Stimulated activated CD4-positive, alpha-beta T cell treated with anti-CD3 and anti-CD28 coated beads, Interleukin-12 subunit alpha, Interleukin-12 subunit beta, amount 100 ng/mL, for 48 hours (primary cell): ENCODE results near the gene RNF114.
"Not testable (repeated sequence)": the region's sequence is repeated elsewhere in the genome, so short reads cannot be mapped to it uniquely, and the experiment has no call there.

Source experiments
- DNase-seq, 3 donors: peaks; one replicate each; pipeline ENCODE4 v3.0.0-alpha.2; 2020; ENCODE audit warnings: low read depth in 2 of 3, low spot score in 1 of 3

Gene RNF114

GRCh38 chr20:49925901-49926454 lies 10.2 kb upstream of the RNF114 start:
- no peak for DNase-seq

- peak; percentile 63 to 87 (median 71) for DNase-seq
Measured at GRCh38 chr20:49928411-49929141, 7.6 kb upstream of the RNF114 start.

GRCh38 chr20:49929142-49929494 lies 7.1 kb upstream of the RNF114 start:
- no peak for DNase-seq

- DNase-seq, result no peak
Measured at GRCh38 chr20:49935746-49936152, 448 bp upstream of the RNF114 start.

GRCh38 chr20:49937027-49937929 lies 1.1 kb downstream of the RNF114 start:
- no peak for DNase-seq

GRCh38 chr20:49938173-49939163 lies 2.3 kb downstream of the RNF114 start:
- no peak for DNase-seq

GRCh38 chr20:49941456-49941855 lies 5.3 kb downstream of the RNF114 start:
- no peak for DNase-seq

GRCh38 chr20:49942303-49942702 lies 6.1 kb downstream of the RNF114 start:
- DNase-seq, result no peak

- no peak for DNase-seq
Measured at GRCh38 chr20:49942942-49943341, 6.7 kb downstream of the RNF114 start.

- no peak for DNase-seq
Measured at GRCh38 chr20:49945306-49945700, 9.1 kb downstream of the RNF114 start.

- DNase-seq, result no peak
Measured at GRCh38 chr20:49945701-49946477, 9.7 kb downstream of the RNF114 start.

GRCh38 chr20:49948178-49948577 lies 12.0 kb downstream of the RNF114 start:
- no peak for DNase-seq

GRCh38 chr20:49948809-49949507 lies 12.8 kb downstream of the RNF114 start:
- no peak for DNase-seq

GRCh38 chr20:49951151-49951550 lies 15.0 kb downstream of the RNF114 start:
- DNase-seq, result no peak

- DNase-seq, result no peak
Measured at GRCh38 chr20:49955167-49955566, 19.0 kb downstream of the RNF114 start.

GRCh38 chr20:49955830-49956396 lies 19.7 kb downstream of the RNF114 start:
- DNase-seq, result not testable (repeated sequence)

GRCh38 chr20:49956689-49957088 lies 20.5 kb downstream of the RNF114 start:
- DNase-seq, result no peak

GRCh38 chr20:49957089-49957938 lies 21.1 kb downstream of the RNF114 start:
- not testable (repeated sequence) for DNase-seq
